Body of pancreas (tissue), 4 donors: ENCODE measurements around the gene PRR7.

Experiments
- POLR2A ChIP-seq, 3 donors: fragments of 450-650 bp; IDR thresholded peaks; one replicate each; pipeline ENCODE4 v1.6.1; 2016; ENCODE audit warnings: antibody characterized with exemption in 3 of 3, mild to moderate bottlenecking in 2 of 3
- TF ChIP-seq, protein P1 (sequence below), 7 experiments: fragments of 450-650 bp in 4 of 7; fragments of 200-600 bp in 3 of 7; sonication (generic) in 3 of 7; IDR thresholded peaks; one replicate each; pipeline ENCODE4 v1.5.1; 2016 to 2019; ENCODE audit warnings: antibody characterized with exemption in 7 of 7

- TF ChIP-seq, protein P1, sequence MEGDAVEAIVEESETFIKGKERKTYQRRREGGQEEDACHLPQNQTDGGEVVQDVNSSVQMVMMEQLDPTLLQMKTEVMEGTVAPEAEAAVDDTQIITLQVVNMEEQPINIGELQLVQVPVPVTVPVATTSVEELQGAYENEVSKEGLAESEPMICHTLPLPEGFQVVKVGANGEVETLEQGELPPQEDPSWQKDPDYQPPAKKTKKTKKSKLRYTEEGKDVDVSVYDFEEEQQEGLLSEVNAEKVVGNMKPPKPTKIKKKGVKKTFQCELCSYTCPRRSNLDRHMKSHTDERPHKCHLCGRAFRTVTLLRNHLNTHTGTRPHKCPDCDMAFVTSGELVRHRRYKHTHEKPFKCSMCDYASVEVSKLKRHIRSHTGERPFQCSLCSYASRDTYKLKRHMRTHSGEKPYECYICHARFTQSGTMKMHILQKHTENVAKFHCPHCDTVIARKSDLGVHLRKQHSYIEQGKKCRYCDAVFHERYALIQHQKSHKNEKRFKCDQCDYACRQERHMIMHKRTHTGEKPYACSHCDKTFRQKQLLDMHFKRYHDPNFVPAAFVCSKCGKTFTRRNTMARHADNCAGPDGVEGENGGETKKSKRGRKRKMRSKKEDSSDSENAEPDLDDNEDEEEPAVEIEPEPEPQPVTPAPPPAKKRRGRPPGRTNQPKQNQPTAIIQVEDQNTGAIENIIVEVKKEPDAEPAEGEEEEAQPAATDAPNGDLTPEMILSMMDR (IDR thresholded peaks at IDR 0.05): no peak
- TF ChIP-seq POLR2A (IDR thresholded peaks at IDR 0.05): no peak
Measured at GRCh38 chr5:177452688-177453638, 6.3 kb downstream of the PRR7 start.
